Vagina (tissue), 2 donors: ENCODE data around the gene PPP1R14B.

ENCODE experiments used
- CTCF ChIP-seq, 3 experiments: fragments of 450-650 bp in 2 of 3; fragments of 200-600 bp in 1 of 3; sonication (generic) in 1 of 3; IDR thresholded peaks; one replicate each; pipeline ENCODE4 v1.5.1; 2017 to 2019; ENCODE audit warnings: antibody characterized with exemption in 3 of 3, mild to moderate bottlenecking in 2 of 3, moderate library complexity in 2 of 3
- POLR2A ChIP-seq, 2 donors: fragments of 450-650 bp; IDR thresholded peaks; one replicate each; pipeline ENCODE4 v1.6.1; 2017; ENCODE audit warnings: antibody characterized with exemption in 2 of 2, mild to moderate bottlenecking in 2 of 2, moderate library complexity in 2 of 2
- POLR2AphosphoS5 ChIP-seq, 2 donors: sonication (generic); formaldehyde crosslinking; IDR thresholded peaks; one replicate each; pipeline ENCODE4 v1.9.0; 2017; ENCODE audit warnings: antibody characterized with exemption in 2 of 2, mild to moderate bottlenecking in 2 of 2, low read depth in 1 of 2; ENCODE audit not compliant: insufficient read depth in 1 of 2

- TF ChIP-seq CTCF (IDR thresholded peaks at IDR 0.05): no peak
- TF ChIP-seq POLR2A (IDR thresholded peaks at IDR 0.05): no peak
- TF ChIP-seq POLR2AphosphoS5 (IDR thresholded peaks at IDR 0.05; ENCODE audit: insufficient read depth in 1 of 2, low read depth in 1 of 2): no peak
Observed at GRCh38 chr11:64267207-64267945, 20.6 kb upstream of the PPP1R14B start.
